LNCaP clone FGC (cell line): ENCODE results near the gene H2AZ2.

Source experiments
- DNase-seq: peaks from one replicate; pipeline ENCODE4 v3.0.0-alpha.2; 2011; ENCODE audit warnings: low read depth
- H3K4me3 ChIP-seq: 2 replicates; pipeline ENCODE4 v1.5.1; 2011; ENCODE audit warnings: mild to moderate bottlenecking, low read depth, low read length, control low read depth
- CTCF ChIP-seq: IDR thresholded peaks from 2 replicates; pipeline ENCODE4 v1.5.1; 2012; ENCODE audit warnings: mild to moderate bottlenecking; ENCODE audit not compliant: control insufficient read depth, insufficient read depth; ENCODE audit errors: extremely low read depth

Gene H2AZ2

GRCh38 chr7:44796504-44797328 lies 51.2 kb downstream of the H2AZ2 start, which contains the start of gene PPIA:
Gene PPIA (plus strand): TSS chr7:44796681. CDS start chr7:44796725, 44 bp downstream.
- DNase-seq = peak; percentile 95
- no peak for TF ChIP-seq CTCF

GRCh38 chr7:44796034-44796503 lies 51.8 kb downstream of the H2AZ2 start:
- no peak for DNase-seq
- H3K4me3 ChIP-seq = peak overlapping the region; percentile 95
- no peak for TF ChIP-seq CTCF

More at GRCh38 chr7:44796504-44797328, 51.2 kb downstream of the H2AZ2 start, which contains the start of gene PPIA:
- peak within 1 kb of the TSS; percentile 95 for H3K4me3 ChIP-seq

GRCh38 chr7:44794331-44794730 lies 53.6 kb downstream of the H2AZ2 start:
- DNase-seq = no peak
- no peak for TF ChIP-seq CTCF

GRCh38 chr7:44793919-44794318 lies 54.0 kb downstream of the H2AZ2 start:
- H3K4me3 ChIP-seq = no peak overlapping the region
- DNase-seq = no peak
- TF ChIP-seq CTCF = no peak

More at GRCh38 chr7:44794331-44794730, 53.6 kb downstream of the H2AZ2 start:
- no peak overlapping the region for H3K4me3 ChIP-seq

- no peak overlapping the region for H3K4me3 ChIP-seq
- TF ChIP-seq CTCF = no peak
- DNase-seq = no peak
These were observed 56.3 kb downstream of the H2AZ2 start for GRCh38 chr7:44791278-44792219.

GRCh38 chr7:44789990-44790389 lies 57.9 kb downstream of the H2AZ2 start:
- TF ChIP-seq CTCF = no peak
- H3K4me3 ChIP-seq = no peak overlapping the region
- DNase-seq = no peak
